Measurements from ENCODE around the gene CACNA1D. TPM values are rescaled to one million over a fixed set of nuclear protein-coding genes. Genes with fewer than 3 reads are reported as not detected.

Gene CACNA1D
- total and polyA plus RNA-seq, 2 donors from 2014 or later, result 3.7 to 35.7 TPM

GRCh38 chr3:53763353-53763752, 268.9 kb downstream of the CACNA1D start:
- no peak overlapping the region for H3K9ac ChIP-seq (ENCODE audit: low read length in 3 of 3)
- TF ChIP-seq CTCF (IDR thresholded peaks at IDR 0.05; ENCODE audit: borderline replicate concordance, extremely low read depth, insufficient read depth), result no peak
- no peaks in the 10 kb centered on the region for H3K4me1 ChIP-seq (ENCODE audit: control insufficient read depth in 2 of 3, insufficient read depth in 2 of 3, low read depth in 1 of 3, low read length in 3 of 3)
- no peaks in the 10 kb centered on the region for H3K36me3 ChIP-seq (ENCODE audit: control insufficient read depth in 2 of 3, insufficient read depth in 3 of 3, low read length in 3 of 3)
- DNase-seq (no peak), FAIRE-seq (no peak)
- intact Hi-C loops (cut with DNase I), result no loop called here
- no peak overlapping the region for H3K27ac ChIP-seq (ENCODE audit: low read depth in 2 of 2, low read length in 2 of 2)
- H3K9me3 ChIP-seq (ENCODE audit: control insufficient read depth in 2 of 3, insufficient read depth in 1 of 3, low read length in 3 of 3), result no peaks in the 10 kb centered on the region
- no peaks in the 10 kb centered on the region for H3K27me3 ChIP-seq (ENCODE audit: control insufficient read depth, insufficient read depth, low read length)
- no peak overlapping the region for H3K4me3 ChIP-seq (ENCODE audit: low read length in 3 of 3)

GRCh38 chr3:53764026-53764775, 269.8 kb downstream of the CACNA1D start:
- H3K4me3 ChIP-seq (ENCODE audit: low read length in 3 of 3), result no peak overlapping the region
- no peaks in the 10 kb centered on the region for H3K27me3 ChIP-seq (ENCODE audit: control insufficient read depth, insufficient read depth, low read length)
- TF ChIP-seq CTCF (IDR thresholded peaks at IDR 0.05; ENCODE audit: borderline replicate concordance, extremely low read depth, insufficient read depth), result no peak
- no peaks in the 10 kb centered on the region for H3K36me3 ChIP-seq (ENCODE audit: control insufficient read depth in 2 of 3, insufficient read depth in 3 of 3, low read length in 3 of 3)
- DNase-seq, result no peak
- no peak overlapping the region for H3K9ac ChIP-seq (ENCODE audit: low read length in 3 of 3)
- no peak overlapping the region for H3K27ac ChIP-seq (ENCODE audit: low read depth in 2 of 2, low read length in 2 of 2)
- no peaks in the 10 kb centered on the region for H3K9me3 ChIP-seq (ENCODE audit: control insufficient read depth in 2 of 3, insufficient read depth in 1 of 3, low read length in 3 of 3)
- FAIRE-seq, result no peak
- intact Hi-C loops (cut with DNase I), result no loop called here
- no peaks in the 10 kb centered on the region for H3K4me1 ChIP-seq (ENCODE audit: control insufficient read depth in 2 of 3, insufficient read depth in 2 of 3, low read depth in 1 of 3, low read length in 3 of 3)

- no peak for TF ChIP-seq CTCF (IDR thresholded peaks at IDR 0.05; ENCODE audit: borderline replicate concordance, extremely low read depth, insufficient read depth)
- DNase-seq, result no peak
- H3K27me3 ChIP-seq (ENCODE audit: control insufficient read depth, insufficient read depth, low read length), result no peaks in the 10 kb centered on the region
- FAIRE-seq, result no peak
- no peaks in the 10 kb centered on the region for H3K9me3 ChIP-seq (ENCODE audit: control insufficient read depth in 2 of 3, insufficient read depth in 1 of 3, low read length in 3 of 3)
- intact Hi-C loops (cut with DNase I), result no loop called here
- H3K9ac ChIP-seq (ENCODE audit: low read length in 3 of 3), result no peak overlapping the region
- no peak overlapping the region for H3K27ac ChIP-seq (ENCODE audit: low read depth in 2 of 2, low read length in 2 of 2)
- H3K36me3 ChIP-seq (ENCODE audit: control insufficient read depth in 2 of 3, insufficient read depth in 3 of 3, low read length in 3 of 3), result peaks cover 0 to 2% (median 0%) of the 10 kb centered on the region in 3 donors
- H3K4me3 ChIP-seq (ENCODE audit: low read length in 3 of 3), result no peak overlapping the region
- no peaks in the 10 kb centered on the region for H3K4me1 ChIP-seq (ENCODE audit: control insufficient read depth in 2 of 3, insufficient read depth in 2 of 3, low read depth in 1 of 3, low read length in 3 of 3)
Measured at GRCh38 chr3:53765753-53766152, 271.3 kb downstream of the CACNA1D start.

All from kidney (tissue), 14 donors.